GM19035 (cell line): ENCODE results near the gene MLST8.
"Not testable (repeated sequence)": the region's sequence is repeated elsewhere in the genome, so short reads cannot be mapped to it uniquely, and the experiment has no call there.

Experiments
- ATAC-seq: cut with Tn5 transposase; IDR thresholded peaks from one replicate; pipeline ENCODE4 v1.9.1; 2021; ENCODE audit not compliant: unreplicated experiment

The MLST8 gene

DNA sequence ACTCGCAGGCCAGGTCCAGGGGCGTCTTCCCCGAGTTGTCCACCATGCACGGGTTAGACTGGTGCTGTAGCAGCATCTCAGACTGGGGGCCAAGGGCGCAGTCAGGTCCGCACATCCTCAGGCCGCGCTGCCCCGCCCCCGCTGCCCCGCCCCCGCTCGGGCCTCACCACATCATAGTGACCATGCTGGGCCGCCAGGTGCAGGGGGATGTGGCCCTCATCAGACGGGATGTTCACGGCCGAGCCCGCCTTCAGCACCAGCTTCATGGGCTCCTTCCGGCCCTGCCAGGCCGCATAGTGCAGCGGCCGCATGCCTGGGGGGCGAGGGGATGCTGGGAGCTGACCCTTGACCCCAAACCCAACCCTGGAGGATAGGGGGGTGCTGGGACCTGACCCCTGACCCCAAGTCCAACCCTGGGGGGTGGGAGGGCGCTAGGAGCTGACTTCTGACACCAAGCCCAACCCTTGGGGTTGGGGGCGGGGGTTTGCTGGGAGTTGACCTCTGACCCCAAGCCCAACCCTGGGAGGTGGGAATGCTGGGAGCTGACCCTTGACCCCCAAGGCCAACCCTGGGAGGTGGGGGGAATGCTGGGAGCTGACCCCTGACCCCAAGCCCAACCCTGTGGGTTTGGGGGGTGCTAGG lies 15.9 kb upstream of the MLST8 start:
- no peak for ATAC-seq

DNA sequence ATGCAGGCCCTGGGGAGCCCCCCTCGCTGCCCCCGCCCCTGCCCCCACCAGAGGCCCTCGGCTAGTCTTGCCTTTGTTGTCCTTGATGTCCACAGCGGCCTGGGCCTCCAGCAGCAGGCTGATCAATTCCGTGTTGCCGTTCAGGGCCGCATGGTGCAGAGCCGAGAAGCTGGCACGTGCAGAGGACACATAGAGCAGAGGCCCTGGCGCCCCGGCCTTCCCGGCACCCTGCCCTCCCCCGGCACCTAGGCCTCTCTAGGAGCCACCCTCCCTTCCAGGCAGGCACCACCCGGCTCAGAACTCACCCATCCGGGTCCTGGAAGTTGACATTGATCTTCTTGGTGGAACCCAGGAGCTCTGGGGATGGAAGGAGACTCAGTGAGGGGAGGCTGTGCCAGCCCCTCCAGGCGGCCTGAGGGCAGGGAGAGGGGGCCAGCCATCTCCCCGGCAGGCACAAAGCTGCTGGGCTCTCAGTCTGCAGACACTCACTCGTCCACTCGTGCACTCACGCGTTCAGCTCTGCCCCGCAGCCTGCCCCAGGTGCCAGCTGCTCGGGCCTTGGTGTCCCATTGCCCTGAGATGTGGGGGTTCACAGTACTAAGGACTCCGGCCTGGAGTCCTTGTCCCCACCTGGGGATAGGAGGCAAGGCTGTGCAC lies 15.1 kb upstream of the MLST8 start:
- no peak for ATAC-seq

DNA sequence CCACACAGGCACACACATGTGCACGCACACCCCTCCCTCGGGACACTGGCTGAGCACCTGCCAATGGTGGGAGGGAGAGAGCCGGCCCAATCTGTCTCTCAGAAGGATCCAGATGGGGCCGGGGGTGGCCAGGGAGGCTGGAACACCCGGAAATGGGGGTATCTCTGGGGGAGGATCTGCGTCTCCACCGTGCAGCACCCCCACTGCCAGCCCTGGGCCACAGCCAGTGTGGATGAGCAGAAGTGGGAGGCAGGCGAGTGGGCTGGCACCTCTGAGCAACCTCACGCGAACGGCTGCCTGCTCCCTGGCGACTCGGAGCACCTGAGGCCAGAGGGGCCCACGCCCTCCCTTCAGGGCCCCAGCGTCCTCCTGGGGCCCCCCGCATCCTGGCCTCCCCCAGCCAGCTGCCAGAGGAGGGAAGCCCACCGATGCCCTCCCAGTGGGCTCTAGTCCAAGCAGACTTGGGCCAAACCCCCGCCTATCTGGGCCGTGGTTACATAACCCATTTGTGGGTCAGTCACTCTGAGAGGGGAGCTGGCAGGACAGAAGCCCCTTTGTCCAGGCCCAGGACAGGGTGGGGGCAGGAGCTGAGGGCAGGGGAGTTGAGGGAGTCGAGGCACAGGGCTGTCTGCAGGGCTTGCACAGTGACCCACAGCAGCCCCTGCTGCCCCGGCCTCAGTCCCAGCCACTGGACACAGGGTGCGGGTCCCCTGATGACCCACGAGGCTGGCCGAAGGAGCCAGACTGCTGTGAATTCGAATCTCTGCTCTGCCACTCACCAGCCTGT lies 14.4 kb upstream of the MLST8 start:
- ATAC-seq = no peak

DNA sequence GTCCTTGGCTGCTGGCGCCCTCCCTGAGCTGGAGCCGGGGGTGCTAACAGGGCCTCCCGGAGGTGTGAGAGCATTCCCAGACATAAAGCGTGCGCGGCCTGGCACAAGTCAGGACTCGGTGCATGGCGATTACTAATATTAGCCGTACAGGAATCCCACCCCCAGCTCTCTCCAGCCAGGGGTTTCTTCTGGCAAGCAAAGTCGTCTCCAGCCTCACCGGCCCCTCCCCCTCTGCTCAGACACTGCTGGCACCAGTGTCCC lies 13.9 kb upstream of the MLST8 start:
- ATAC-seq = no peak

DNA sequence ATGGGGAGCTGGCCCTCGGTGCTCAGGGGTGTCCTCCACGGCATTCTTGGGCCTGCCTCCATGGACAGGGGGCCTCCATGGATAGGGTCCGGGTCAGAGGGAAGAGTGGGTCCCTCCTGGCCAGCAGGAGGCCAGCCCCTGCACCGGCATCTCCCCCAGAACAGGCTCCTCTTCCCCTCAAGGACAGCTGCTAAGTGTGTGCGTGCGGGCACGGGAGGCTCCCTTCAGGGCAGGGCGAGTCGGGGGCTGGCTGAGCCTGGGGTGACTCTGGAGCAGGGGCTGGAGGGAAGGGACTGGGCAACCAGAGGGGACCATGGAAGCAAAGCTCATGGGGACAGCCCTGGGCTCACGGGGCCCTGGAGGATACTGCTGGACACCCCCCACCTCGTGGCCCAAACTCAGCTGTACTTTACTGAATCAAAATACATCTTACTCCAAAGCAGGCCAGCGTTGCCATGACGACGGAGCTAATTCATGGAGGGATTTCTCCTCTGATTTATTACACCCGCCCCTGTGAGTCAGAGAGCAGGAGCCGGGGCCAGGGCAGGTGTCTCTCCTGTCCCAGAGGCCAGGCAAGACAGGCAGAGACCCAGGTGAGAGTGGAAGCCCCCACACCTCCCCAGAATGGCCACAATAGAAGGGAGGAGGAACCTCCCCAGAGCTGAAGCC lies 11.0 kb upstream of the MLST8 start:
- no peak for ATAC-seq

DNA sequence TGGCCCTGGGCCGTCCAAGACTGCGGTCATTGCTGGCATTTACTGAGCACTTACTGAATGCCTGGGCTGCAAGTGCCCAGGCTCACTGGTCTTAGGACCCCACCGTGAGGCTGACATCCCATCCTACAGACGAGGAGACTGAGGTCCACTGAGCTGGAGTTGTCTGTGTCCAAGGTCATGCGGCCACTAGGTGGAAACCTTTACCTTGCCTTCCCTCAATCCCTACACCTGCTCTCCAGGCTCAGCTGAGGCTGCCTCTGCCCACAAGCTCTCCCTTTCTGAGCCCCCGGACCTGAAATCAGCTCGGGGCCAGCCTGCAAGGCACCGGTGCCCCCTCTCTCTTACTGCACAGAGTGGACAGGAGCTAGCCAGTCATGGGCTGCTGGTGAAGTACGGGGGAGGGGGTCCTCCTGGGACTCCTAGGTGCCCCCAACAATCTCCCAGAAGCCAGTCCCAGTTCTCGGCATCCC lies 10.4 kb upstream of the MLST8 start:
- no peak for ATAC-seq

DNA sequence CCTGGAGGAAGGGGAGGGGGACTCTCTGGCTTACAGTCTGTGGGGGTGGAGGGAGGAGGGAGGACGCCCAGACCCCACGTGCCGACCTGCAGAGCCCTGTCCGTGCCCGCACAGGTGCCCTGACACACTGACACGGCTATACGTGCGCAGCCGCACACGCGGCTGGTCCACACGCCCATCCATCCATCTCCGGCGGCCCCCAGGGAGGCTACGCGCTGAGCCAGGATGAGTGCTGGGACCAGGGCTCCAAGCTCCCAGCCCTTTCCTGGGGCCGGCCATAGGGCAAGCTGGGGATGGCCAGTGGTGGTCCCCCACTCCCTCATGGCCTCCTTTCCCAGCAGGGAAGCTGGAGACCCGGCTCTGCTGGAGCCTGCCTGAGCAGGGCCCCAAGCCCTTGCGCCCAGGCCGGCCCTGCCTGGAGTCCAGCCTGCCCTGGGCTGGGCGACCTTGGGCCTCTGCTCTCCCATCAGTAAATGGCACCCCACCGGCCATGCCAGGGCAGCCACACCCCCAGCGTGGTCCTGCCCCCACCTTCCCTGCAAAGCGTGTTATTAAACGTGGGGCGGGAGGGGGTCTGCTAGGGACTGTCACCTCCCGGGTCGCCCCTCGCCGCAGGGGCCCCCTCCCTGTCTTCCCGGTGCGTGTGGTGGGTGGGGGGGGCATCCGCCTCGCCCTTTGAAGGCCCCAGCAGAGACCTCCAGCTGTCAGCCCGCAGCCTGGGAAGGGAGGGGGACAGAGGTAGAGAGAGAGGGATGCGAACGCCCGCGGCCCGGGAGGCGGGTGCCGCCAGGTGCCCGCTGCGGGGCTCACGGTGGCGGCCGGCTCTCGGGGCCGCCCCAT lies 9.7 kb upstream of the MLST8 start:
- no peak for ATAC-seq

DNA sequence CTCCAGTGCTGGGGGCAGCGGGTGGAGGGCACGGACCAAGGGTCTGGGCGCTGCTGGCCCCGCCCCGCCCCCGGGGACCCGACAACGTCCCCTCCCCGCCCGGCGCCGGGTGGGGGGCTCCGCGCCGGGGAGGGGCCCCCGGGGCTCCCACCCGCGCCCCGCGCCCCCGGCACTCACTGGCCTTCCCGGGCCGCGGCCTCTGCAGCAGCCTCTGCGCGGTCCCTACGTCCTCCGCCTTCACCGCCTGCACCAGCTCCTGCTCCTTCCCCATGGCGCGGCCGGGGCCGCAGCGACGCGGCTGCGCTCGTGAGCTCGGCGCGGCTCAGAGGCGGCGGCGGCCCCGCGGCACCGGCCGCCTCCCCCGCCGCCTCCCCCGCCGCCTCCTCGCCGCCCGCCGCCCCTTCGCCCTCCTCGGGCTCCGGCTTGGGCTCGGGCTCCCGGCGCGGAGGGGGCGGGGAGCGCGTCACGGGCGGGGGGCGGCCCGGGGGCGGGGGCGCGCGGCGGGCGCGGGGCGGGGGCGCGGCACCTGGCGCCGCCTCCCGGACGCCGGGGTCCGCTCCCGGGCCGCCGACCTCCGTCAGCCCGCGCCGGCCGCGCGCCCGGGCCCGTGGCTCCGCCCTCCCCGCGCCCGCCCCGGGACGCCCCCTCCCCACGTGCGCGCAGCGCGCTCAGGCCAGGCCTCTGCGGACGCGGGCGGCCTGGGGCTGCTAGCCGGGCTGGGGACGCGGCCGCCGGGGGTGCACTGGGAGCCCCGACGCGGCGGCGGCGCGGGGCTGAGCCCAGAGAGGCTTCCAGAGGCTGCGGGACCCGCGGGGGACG lies 8.9 kb upstream of the MLST8 start, which contains the start of gene CASKIN1:
CASKIN1 (minus strand) TSS at position 444 of the 819 bp plus-strand sequence; CDS start at position 271, 173 bp downstream.
- ATAC-seq = no peak

DNA sequence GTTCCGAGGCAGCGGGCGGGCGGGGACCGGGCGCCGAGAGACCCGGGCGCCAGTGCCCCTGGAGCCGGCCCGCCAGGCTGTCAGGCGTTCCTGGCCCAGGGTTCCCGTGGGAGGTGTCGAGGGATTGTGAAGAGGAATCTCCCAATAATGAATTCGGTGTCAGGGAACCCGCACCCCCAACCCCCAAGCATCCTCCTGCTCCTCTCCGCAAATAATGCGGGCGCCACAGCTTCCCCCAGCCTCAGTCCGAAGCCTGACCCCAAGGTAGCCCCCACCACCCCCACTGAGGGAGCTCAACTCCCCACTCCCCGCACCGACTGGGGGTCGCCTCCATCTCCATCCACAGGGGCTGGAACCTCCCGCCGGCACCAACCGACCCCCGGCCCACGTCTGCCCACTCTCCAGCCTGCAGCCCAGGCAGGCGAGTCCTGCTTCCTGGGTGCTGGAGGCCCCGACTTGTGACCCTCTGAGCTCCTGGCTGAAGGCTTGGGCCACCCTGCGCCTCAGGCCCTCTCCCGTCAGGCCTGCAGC lies 8.2 kb upstream of the MLST8 start:
- ATAC-seq = no peak

DNA sequence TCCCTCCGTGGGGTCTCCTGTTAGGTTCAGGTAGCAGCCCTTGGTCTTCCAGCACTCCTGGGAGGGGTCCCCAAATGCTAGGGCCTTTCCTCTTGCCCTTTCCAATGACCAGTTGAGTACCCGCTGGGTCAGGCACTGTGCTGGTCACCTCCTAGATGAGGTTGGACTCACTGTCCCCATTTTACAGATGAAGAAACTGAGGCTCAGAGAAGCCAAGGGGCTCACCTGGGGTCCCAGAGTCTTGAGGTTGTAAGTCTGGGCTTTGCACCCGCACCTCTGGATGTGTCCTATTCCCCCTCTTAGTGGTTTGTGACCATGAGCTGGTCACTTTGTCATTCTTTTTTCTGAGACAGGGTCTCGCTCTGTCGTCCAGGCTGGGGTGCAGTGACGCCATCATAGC lies 7.5 kb upstream of the MLST8 start:
- no peak for ATAC-seq

DNA sequence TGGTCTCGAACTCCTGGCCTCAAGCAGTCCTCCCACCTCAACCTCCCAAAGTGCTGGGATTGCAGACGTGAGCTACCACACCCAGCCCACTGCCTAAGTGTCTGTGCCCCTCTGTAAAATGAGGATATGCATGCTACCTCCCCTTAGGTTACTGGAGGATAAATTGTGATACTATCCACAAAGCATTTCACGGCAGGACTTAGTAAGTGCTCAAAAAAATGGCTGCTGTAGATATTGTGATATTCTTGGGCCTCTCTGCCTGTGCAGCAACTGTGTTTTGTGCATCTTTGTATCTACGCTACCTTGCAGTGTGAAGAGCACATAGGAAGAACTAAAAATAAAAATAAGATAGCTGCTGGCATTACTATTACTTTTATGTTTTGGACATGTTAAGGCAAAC lies 7.0 kb upstream of the MLST8 start:
- no peak for ATAC-seq

DNA sequence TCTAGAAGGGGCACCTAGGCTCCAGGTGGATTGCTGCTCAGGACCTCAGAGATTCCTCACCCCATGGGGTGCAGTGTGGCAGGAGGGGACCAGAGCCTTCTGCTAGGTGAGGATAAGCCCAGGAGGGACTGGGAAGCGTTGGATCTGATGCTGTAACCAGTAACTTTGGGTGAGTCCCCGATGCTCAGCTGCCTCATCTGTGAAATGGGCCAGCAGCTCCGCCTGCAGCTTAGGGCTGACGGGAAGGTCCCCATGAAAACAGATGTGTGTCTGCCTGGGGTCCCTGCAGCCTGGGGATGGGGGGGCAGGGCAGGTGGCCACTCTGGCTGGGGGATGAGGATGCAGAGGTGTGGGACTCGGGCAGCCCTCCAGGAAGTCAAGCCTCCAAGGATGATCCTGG lies 6.2 kb upstream of the MLST8 start:
- no peak for ATAC-seq

DNA sequence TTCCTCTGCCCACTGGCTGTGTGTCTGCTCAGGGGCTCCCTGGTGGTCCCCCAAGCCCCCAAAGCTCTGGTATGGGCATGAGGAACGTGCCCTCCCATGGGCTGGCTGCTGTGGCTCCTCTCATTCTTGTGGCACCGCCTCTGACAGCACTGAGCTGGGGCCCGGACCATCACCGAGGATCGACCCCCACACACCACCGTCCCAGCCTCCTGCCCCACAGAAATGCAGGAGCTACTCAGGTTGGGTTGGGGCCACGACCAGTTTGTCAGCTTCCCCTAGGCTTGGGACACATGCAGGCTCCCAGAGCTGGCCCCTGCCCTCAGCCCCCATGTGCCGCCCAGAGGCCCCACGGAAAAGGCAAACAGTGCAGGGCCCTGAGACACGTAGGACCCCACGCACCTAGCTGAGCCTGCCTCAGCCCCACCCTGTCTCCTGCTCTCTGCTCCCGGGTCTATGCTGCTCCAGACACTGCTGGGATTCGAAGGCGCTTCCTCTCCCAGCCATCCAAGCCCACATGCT lies 5.6 kb upstream of the MLST8 start:
- no peak for ATAC-seq

DNA sequence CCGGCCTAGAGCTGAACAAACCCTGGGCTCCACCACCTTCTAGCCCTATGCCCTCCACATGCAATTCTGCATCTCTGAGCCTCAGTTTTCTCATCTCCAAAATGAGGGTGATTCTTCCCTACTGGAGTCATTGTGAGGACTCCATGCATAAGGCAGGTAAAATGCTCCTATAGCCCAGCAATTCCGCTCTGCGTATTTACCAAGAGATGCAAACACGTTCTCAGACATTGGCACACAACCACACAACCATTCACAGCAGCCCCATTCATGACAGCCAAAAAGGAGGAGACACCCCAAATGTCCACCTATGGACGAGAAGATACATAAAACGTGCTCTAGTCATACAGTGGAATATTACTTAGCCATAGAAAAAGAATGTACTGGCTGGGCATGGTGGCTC lies 4.9 kb upstream of the MLST8 start:
- no peak for ATAC-seq

DNA sequence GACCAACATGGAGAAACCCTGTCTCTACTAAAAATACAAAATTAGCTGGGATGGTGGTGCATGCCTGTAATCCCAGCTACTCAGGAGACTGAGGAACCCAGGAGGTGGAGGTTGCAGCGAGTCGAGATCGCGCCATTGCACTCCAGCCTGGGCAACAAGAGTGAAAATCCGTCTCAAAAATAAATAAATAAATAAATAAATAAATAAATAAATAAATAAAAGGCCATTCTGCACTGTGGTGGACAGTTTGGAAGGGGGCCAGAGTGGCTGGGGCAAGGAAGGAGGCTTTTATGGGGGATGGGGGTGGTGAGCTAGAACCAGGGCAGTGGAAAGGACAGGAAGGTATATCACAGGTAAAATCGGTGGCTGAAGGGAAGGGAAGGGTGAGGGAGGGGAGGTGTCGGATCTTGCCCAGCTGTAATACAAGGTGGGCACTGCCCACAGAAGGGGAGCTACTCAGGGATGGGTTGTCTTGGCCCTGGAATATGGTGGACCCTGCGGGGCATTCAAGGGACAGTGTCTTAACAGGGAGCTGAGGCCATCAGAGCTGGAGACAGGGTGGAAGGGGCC lies 2.0 kb upstream of the MLST8 start:
- not testable (repeated sequence) for ATAC-seq

DNA sequence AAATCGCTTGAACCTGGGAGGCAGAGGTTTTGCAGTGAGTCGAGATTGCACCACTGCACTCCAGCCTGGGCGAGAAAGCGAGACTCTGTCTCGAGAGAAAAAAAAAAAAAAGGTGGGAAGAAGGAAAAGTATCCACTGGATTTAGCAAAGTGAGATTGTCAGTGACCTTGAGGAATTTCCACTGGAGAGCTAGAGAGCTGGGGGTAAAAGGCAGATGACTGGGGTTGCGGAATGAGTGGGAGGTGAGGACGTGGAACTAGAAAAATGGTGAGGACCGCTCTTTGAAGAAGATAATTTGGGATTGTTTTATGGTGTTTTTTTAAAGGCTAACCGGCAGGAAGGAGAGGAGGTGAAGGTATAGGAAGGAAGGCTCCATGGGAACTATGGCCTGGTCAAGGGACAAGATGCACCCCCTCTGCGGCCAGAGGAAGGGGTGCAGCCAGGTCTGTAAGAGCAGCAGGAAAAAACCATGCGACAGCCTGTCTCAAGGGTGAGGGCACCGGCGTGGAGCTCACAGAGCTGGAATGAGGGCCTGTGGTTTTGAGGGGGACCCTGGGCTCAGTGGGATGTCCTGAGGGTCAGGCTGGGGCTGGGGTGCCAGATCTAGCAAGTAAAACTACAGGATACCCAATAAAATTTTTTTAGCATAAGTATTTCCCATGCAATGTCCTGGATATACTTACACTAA lies 694 bp upstream of the MLST8 start:
- ATAC-seq = no peak

DNA sequence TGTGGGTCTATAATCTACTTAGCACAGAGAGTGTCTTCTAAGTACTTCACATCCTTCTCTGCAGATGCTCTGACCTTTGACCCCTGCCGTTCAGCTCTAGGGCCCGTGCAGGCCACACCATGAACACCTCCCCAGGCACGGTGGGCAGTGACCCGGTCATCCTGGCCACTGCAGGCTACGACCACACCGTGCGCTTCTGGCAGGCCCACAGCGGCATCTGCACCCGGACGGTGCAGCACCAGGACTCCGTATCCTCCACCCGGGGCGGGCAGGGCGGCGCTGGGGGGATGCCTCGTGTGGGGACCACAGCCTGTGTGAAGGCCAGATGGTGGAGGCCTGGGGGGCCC lies 686 bp downstream of the MLST8 start:
- ATAC-seq = peak; percentile 19

DNA sequence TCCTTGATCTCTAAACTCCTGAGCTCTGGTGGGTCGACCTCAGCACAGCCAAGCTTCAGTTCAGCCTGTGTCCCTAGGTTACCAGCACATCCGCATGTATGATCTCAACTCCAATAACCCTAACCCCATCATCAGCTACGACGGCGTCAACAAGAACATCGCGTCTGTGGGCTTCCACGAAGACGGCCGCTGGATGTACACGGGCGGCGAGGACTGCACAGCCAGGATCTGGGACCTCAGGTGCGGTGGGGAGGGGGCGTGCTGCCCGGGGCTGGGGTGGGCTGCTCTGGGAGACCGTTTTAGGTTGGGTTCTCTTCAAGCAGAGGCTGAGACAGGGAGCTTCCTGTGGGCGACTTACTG lies 1.1 kb downstream of the MLST8 start:
- no peak for ATAC-seq
